ENCODE results near the gene MSL3.

DNA sequence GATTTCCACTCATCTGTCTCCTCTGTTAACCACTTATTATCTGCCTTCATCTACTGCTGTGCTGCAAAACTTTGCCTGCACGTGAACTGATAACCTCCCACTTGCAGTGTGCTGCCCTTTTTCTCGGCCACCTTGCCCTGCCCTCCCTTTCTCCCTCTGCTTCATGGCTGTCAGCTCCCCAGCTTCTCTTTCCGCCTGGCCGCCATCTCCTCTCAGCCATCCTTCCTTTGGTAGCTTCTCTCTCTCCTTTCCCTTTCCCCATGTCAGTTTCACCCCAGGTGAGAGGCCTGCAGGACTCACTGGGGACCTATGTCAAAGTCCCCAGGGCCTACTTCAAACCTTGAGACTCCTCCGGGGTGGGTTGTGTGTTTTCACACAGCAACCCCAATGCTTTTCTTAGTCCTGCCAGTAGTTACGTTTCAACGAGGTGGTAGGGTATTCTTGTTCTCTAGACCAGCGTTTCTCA, 6.6 kb downstream of the MSL3 start:
- TF ChIP-seq, protein P1, sequence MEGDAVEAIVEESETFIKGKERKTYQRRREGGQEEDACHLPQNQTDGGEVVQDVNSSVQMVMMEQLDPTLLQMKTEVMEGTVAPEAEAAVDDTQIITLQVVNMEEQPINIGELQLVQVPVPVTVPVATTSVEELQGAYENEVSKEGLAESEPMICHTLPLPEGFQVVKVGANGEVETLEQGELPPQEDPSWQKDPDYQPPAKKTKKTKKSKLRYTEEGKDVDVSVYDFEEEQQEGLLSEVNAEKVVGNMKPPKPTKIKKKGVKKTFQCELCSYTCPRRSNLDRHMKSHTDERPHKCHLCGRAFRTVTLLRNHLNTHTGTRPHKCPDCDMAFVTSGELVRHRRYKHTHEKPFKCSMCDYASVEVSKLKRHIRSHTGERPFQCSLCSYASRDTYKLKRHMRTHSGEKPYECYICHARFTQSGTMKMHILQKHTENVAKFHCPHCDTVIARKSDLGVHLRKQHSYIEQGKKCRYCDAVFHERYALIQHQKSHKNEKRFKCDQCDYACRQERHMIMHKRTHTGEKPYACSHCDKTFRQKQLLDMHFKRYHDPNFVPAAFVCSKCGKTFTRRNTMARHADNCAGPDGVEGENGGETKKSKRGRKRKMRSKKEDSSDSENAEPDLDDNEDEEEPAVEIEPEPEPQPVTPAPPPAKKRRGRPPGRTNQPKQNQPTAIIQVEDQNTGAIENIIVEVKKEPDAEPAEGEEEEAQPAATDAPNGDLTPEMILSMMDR (IDR thresholded peaks at IDR 0.05) = no peak
- no peak for TF ChIP-seq POLR2A (IDR thresholded peaks at IDR 0.05; ENCODE audit: low read length)
- no peak for TF ChIP-seq SMC3 (IDR thresholded peaks at IDR 0.05)
- TF ChIP-seq, protein P2, sequence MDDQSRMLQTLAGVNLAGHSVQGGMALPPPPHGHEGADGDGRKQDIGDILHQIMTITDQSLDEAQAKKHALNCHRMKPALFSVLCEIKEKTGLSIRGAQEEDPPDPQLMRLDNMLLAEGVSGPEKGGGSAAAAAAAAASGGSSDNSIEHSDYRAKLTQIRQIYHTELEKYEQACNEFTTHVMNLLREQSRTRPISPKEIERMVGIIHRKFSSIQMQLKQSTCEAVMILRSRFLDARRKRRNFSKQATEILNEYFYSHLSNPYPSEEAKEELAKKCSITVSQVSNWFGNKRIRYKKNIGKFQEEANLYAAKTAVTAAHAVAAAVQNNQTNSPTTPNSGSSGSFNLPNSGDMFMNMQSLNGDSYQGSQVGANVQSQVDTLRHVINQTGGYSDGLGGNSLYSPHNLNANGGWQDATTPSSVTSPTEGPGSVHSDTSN (IDR thresholded peaks at IDR 0.05) = no peak
- TF ChIP-seq RFX5 (IDR thresholded peaks at IDR 0.05) = no peak
